GM21381 (cell line): ENCODE measurements around the gene ADAMTSL4.
A peak's percentile ranks its signal among the peaks of the same experiment; 100 is the strongest.

Experiments
- ATAC-seq: cut with Tn5 transposase; IDR thresholded peaks from one replicate; pipeline ENCODE4 v1.9.1; 2021; ENCODE audit warnings: mild to moderate bottlenecking, moderate library complexity; ENCODE audit not compliant: unreplicated experiment

Gene ADAMTSL4

GRCh38 chr1:150548632-150549495, at the start of gene ADAMTSL4:
Gene ADAMTSL4 (plus strand): TSS chr1:150549408. CDS start chr1:150552289, 2,881 bp downstream.
- ATAC-seq, result peak; percentile 47

- ATAC-seq, result no peak
These were observed 43.8 kb upstream of the ADAMTSL4 start for GRCh38 chr1:150505431-150505830.

- ATAC-seq, result no peak
These were observed 41.0 kb upstream of the ADAMTSL4 start, which contains the start of gene ECM1 for GRCh38 chr1:150507912-150508864. Gene ECM1 (plus strand): TSS chr1:150508109. CDS start chr1:150508210, 101 bp downstream.

- no peak for ATAC-seq
These were observed 40.2 kb upstream of the ADAMTSL4 start for GRCh38 chr1:150508982-150509381.

GRCh38 chr1:150511551-150511950, 37.7 kb upstream of the ADAMTSL4 start:
- ATAC-seq, result no peak

- ATAC-seq, result no peak
These were observed 37.1 kb upstream of the ADAMTSL4 start for GRCh38 chr1:150511985-150512660.

- ATAC-seq, result no peak
These were observed 36.4 kb upstream of the ADAMTSL4 start for GRCh38 chr1:150512846-150513245.

- ATAC-seq, result no peak
These were observed 35.8 kb upstream of the ADAMTSL4 start for GRCh38 chr1:150513351-150513791.

GRCh38 chr1:150514260-150514659, 34.9 kb upstream of the ADAMTSL4 start:
- no peak for ATAC-seq

GRCh38 chr1:150514913-150515327, 34.3 kb upstream of the ADAMTSL4 start:
- no peak for ATAC-seq

- ATAC-seq, result peak; percentile 97
These were observed 33.7 kb upstream of the ADAMTSL4 start, which contains the start of gene FALEC for GRCh38 chr1:150515328-150516049. Gene FALEC (plus strand): TSS chr1:150515752.

- ATAC-seq, result no peak
These were observed 33.1 kb upstream of the ADAMTSL4 start for GRCh38 chr1:150516050-150516591.

- ATAC-seq, result no peak
These were observed 32.6 kb upstream of the ADAMTSL4 start for GRCh38 chr1:150516616-150517015.

GRCh38 chr1:150521196-150521968, 27.8 kb upstream of the ADAMTSL4 start:
- ATAC-seq, result no peak

- no peak for ATAC-seq
These were observed 23.9 kb upstream of the ADAMTSL4 start for GRCh38 chr1:150525348-150525747.

GRCh38 chr1:150528196-150528595, 21.0 kb upstream of the ADAMTSL4 start:
- no peak for ATAC-seq

- ATAC-seq, result no peak
These were observed 20.2 kb upstream of the ADAMTSL4 start for GRCh38 chr1:150529017-150529416.

- ATAC-seq, result no peak
These were observed 18.6 kb upstream of the ADAMTSL4 start for GRCh38 chr1:150530491-150531159.
